ENCODE data around the gene SH3GL3.

Gene SH3GL3

DNA sequence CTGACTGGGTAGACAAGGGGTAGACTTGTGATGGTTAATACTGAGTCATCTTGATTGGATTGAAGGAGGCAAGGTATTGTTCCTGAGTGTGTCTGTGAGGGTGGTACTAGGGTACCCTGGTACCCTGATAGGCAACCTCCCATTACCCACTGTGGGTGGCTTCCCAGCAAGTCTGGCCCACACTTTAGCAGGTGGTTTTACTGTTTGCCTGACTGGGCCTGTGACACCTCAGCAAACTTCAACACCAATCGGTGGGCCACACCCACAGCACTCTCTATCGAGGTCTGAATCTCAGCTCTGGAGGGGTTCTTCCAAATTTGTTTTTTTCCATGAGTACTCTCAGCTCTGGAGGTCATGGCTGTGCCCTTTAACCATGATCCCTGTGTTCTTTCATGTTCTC, 24.6 kb upstream of the SH3GL3 start:
- Histone ChIP-seq H3K9me3 (ENCODE audit: insufficient read depth, low read length) (no peaks in the 10 kb centered on the region), H4K20me1 (ENCODE audit: low read depth, low read length) (no peaks in the 10 kb centered on the region), H3F3A (ENCODE audit: insufficient read depth) (no peaks in the 10 kb centered on the region), H3K79me2 (ENCODE audit: insufficient read depth, low read length) (no peaks in the 10 kb centered on the region), H3K9me2 (replicated peaks; ENCODE audit: insufficient read depth, low read length) (no peaks in the 10 kb centered on the region), H3K4me2 (ENCODE audit: low read depth, low read length, poor library complexity, severe bottlenecking) (no peak overlapping the region), H3K36me3 (ENCODE audit: low read length) (no peaks in the 10 kb centered on the region), H3K9ac (ENCODE audit: low read length) (no peak overlapping the region), H3K27me3 (ENCODE audit: low read length) (no peaks in the 10 kb centered on the region), H2AFZ (ENCODE audit: low read depth, low read length, severe bottlenecking) (no peak overlapping the region), H3K27ac (ENCODE audit: low read depth, low read length) (no peak overlapping the region), H3K4me3 (ENCODE audit: insufficient read depth, low read length, poor library complexity, severe bottlenecking) (no peak overlapping the region)
- no peak for TF ChIP-seq EZH2phosphoT487 (conservative IDR thresholded peaks at IDR 0.05; ENCODE audit: low read length)
- TF ChIP-seq, protein P1, sequence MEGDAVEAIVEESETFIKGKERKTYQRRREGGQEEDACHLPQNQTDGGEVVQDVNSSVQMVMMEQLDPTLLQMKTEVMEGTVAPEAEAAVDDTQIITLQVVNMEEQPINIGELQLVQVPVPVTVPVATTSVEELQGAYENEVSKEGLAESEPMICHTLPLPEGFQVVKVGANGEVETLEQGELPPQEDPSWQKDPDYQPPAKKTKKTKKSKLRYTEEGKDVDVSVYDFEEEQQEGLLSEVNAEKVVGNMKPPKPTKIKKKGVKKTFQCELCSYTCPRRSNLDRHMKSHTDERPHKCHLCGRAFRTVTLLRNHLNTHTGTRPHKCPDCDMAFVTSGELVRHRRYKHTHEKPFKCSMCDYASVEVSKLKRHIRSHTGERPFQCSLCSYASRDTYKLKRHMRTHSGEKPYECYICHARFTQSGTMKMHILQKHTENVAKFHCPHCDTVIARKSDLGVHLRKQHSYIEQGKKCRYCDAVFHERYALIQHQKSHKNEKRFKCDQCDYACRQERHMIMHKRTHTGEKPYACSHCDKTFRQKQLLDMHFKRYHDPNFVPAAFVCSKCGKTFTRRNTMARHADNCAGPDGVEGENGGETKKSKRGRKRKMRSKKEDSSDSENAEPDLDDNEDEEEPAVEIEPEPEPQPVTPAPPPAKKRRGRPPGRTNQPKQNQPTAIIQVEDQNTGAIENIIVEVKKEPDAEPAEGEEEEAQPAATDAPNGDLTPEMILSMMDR (IDR thresholded peaks at IDR 0.05; ENCODE audit: insufficient read depth, low read length, poor library complexity, severe bottlenecking) = no peak

DNA sequence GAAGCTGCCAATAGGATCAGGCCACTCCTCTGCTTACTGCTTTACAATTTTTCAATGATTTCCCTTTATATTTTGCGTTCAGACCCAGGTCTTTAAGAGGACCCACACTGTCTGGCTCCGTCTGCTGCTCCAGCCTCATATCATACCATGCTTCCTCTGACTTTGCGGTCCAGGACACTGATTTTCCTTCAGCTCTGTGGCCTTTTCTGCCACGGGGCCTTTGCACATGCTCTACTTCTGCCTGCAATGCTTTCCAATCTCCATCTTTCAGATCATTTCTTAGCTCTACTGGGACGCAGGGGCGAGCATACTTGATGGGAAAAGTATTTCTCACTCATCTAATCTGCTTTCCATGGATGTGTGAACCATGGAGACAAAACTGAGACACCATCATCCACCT, 23.0 kb upstream of the SH3GL3 start:
- Histone ChIP-seq H3K27ac (ENCODE audit: low read depth, low read length) (no peak overlapping the region), H2AFZ (ENCODE audit: low read depth, low read length, severe bottlenecking) (no peak overlapping the region), H4K20me1 (ENCODE audit: low read depth, low read length) (no peaks in the 10 kb centered on the region), H3K36me3 (ENCODE audit: low read length) (no peaks in the 10 kb centered on the region), H3K9me3 (ENCODE audit: insufficient read depth, low read length) (no peaks in the 10 kb centered on the region), H3K9ac (ENCODE audit: low read length) (no peak overlapping the region), H3K27me3 (ENCODE audit: low read length) (no peaks in the 10 kb centered on the region), H3K4me3 (ENCODE audit: insufficient read depth, low read length, poor library complexity, severe bottlenecking) (no peak overlapping the region), H3K79me2 (ENCODE audit: insufficient read depth, low read length) (no peaks in the 10 kb centered on the region), H3F3A (ENCODE audit: insufficient read depth) (no peaks in the 10 kb centered on the region), H3K9me2 (replicated peaks; ENCODE audit: insufficient read depth, low read length) (no peaks in the 10 kb centered on the region), H3K4me2 (ENCODE audit: low read depth, low read length, poor library complexity, severe bottlenecking) (no peak overlapping the region)
- no peak for TF ChIP-seq EZH2phosphoT487 (conservative IDR thresholded peaks at IDR 0.05; ENCODE audit: low read length)
- TF ChIP-seq, protein P1 (IDR thresholded peaks at IDR 0.05; ENCODE audit: insufficient read depth, low read length, poor library complexity, severe bottlenecking) = no peak

DNA sequence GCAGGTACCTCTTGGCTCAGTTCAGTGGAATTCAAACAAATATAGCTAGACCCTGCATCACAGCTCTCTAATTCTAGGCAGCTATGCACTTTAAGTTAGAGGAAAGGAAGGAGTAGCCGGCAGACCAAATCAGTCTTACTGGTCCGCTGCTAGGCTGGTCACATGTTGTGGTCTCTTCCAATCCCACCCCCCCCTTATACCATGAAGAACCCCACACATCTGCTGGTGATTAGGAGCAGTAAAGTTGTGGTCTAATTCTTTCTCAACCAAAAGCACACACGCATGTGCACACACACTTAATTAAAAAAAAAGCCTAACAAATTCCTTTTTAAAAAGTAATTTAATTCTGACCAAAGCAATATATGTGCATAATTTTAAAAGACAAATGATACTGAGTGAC, 16.7 kb upstream of the SH3GL3 start:
- Histone ChIP-seq H3K27me3 (ENCODE audit: low read length) (no peaks in the 10 kb centered on the region; the same call in 1 of the 2 replicates), H3K79me2 (ENCODE audit: insufficient read depth, low read length) (no peaks in the 10 kb centered on the region), H3F3A (ENCODE audit: insufficient read depth) (no peaks in the 10 kb centered on the region), H3K9me3 (ENCODE audit: insufficient read depth, low read length) (no peaks in the 10 kb centered on the region), H4K20me1 (ENCODE audit: low read depth, low read length) (no peaks in the 10 kb centered on the region), H3K9me2 (replicated peaks; ENCODE audit: insufficient read depth, low read length) (no peaks in the 10 kb centered on the region), H3K9ac (ENCODE audit: low read length) (no peak overlapping the region), H3K4me2 (ENCODE audit: low read depth, low read length, poor library complexity, severe bottlenecking) (no peak overlapping the region), H3K4me3 (ENCODE audit: insufficient read depth, low read length, poor library complexity, severe bottlenecking) (no peak overlapping the region), H2AFZ (ENCODE audit: low read depth, low read length, severe bottlenecking) (no peak overlapping the region), H3K27ac (ENCODE audit: low read depth, low read length) (no peak overlapping the region), H3K36me3 (ENCODE audit: low read length) (no peaks in the 10 kb centered on the region)
- no peak for TF ChIP-seq EZH2phosphoT487 (conservative IDR thresholded peaks at IDR 0.05; ENCODE audit: low read length)
- TF ChIP-seq, protein P1 (IDR thresholded peaks at IDR 0.05; ENCODE audit: insufficient read depth, low read length, poor library complexity, severe bottlenecking) = no peak

All from SU-DHL-6 (cell line).